Measurements from ENCODE around the gene KLK13. TPM values are rescaled to one million over a fixed set of nuclear protein-coding genes. Genes with fewer than 3 reads are reported as not detected.

The KLK13 gene
- total RNA-seq, 1 donor from 2014 or later: not detected

DNA sequence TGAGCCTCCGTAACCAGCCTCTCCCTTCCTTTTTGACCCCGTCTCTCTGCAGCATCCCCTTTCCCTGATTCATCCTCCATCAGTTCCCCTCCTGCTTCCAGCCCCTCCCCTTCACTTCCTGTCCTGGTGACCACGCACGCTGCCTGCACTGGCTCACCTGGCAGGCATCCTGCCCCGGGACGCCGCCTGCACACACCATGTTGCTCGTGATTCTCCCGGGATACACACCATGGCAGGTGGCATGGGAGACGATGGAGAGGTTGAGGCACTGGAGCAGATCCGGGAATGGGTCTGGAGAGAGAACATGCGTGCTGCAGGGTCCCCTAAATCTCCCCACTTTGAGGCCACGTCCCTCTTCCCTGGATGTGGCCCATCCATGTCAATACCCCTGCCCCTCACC, 34.3 kb downstream of the KLK13 start:
- no peaks in the 10 kb centered on the region for H3K9me3 ChIP-seq (replicated peaks)
- no peak overlapping the region for H3K27ac ChIP-seq (replicated peaks)
- no peaks in the 10 kb centered on the region for H3K4me1 ChIP-seq
- H3K27me3 ChIP-seq (ENCODE audit: low read depth): peaks cover 95% of the 10 kb centered on the region
- H3K36me3 ChIP-seq: no peaks in the 10 kb centered on the region
- TF ChIP-seq, protein P1, sequence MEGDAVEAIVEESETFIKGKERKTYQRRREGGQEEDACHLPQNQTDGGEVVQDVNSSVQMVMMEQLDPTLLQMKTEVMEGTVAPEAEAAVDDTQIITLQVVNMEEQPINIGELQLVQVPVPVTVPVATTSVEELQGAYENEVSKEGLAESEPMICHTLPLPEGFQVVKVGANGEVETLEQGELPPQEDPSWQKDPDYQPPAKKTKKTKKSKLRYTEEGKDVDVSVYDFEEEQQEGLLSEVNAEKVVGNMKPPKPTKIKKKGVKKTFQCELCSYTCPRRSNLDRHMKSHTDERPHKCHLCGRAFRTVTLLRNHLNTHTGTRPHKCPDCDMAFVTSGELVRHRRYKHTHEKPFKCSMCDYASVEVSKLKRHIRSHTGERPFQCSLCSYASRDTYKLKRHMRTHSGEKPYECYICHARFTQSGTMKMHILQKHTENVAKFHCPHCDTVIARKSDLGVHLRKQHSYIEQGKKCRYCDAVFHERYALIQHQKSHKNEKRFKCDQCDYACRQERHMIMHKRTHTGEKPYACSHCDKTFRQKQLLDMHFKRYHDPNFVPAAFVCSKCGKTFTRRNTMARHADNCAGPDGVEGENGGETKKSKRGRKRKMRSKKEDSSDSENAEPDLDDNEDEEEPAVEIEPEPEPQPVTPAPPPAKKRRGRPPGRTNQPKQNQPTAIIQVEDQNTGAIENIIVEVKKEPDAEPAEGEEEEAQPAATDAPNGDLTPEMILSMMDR (IDR thresholded peaks at IDR 0.05; ENCODE audit: borderline replicate concordance): no peak
- H3K4me3 ChIP-seq: no peak overlapping the region
- intact Hi-C loops (cut with micrococcal nuclease): no loop called here
- DNase-seq: no peak

DNA sequence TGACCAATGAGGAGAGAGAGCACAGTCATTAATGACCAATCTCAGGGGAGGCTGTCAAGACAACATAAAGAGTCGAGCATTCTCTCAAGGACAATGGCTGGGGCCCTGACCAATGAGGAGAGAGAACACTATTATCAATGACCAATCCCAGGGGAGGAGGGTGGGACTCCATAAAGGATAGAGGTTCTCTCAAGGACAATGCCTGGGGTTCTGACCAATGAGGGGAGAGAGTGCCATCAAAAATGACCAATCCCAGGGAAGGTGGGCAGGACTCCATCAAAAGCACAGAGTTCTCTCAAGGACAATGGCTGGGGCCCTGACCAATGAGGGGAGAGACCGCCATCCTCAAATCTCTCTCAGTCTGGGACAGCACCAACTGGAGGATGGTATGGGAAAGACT, 35.2 kb downstream of the KLK13 start:
- DNase-seq: no peak
- no peaks in the 10 kb centered on the region for H3K4me1 ChIP-seq
- H3K27ac ChIP-seq (replicated peaks): no peak overlapping the region
- H3K9me3 ChIP-seq (replicated peaks): no peaks in the 10 kb centered on the region
- no peak overlapping the region for H3K4me3 ChIP-seq
- TF ChIP-seq, protein P1 (IDR thresholded peaks at IDR 0.05; ENCODE audit: borderline replicate concordance): no peak
- H3K27me3 ChIP-seq (ENCODE audit: low read depth): peaks cover 95% of the 10 kb centered on the region
- H3K36me3 ChIP-seq: no peaks in the 10 kb centered on the region
- intact Hi-C loops (cut with micrococcal nuclease): no loop called here

DNA sequence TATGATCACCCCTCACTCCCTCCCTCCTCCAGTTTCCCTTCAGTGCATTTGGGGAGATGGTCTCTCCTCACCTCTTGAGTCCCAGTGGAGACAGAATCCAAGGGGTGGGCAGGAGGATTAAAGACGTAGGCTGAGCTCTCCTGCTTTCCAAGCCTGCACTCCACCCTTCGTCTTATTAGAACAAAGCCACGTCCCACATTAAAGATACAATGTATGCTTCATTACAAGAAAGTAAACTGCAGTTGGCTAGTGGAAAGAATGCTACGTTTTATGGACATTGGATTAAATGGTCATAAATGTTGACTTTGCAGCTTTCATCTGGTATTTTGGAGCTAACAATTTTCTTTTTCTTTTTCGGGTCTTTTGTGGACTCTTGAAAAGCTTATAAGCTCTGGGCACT, 37.0 kb downstream of the KLK13 start:
- H3K4me3 ChIP-seq: no peak overlapping the region
- no peak overlapping the region for H3K27ac ChIP-seq (replicated peaks)
- no peaks in the 10 kb centered on the region for H3K9me3 ChIP-seq (replicated peaks)
- H3K27me3 ChIP-seq (ENCODE audit: low read depth): peaks cover 95% of the 10 kb centered on the region
- DNase-seq: no peak
- TF ChIP-seq, protein P1 (IDR thresholded peaks at IDR 0.05; ENCODE audit: borderline replicate concordance): no peak
- intact Hi-C loops (cut with micrococcal nuclease): no loop called here
- H3K36me3 ChIP-seq: no peaks in the 10 kb centered on the region
- no peaks in the 10 kb centered on the region for H3K4me1 ChIP-seq

DNA sequence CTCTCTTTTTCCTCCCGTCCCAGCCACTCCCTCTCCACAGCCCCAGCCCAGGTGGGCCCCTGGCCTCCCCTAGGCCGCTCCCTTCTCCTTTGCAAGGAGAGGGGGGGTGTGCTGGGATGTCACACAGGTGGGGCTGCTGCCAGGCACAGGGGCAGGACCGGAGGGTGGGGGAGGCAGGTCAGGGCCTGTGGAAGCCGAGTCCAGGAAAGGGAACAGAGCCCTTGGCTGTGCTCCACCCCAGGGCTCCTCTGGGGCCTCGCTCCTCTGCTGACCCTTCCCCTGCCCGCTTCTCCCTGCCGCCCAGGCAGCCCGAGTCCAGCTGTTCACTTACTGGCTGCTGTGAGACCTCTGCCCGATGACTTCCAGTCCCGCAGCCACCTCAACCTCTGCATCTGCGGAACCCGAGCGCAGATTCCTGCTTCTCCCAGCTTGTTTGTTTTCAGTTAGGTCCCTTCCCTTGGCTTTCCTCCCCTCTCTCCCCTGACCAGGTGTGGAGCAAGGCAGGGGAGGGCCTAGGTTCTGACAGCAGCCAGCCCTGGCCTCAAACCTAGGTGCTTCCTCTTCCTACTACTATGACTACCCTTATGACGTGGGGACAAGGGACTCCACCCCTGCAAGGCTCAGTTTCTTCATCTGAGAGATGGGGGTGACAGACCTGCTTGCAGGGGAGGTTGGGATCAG, 37.6 kb downstream of the KLK13 start:
- Histone ChIP-seq H3K27me3 (ENCODE audit: low read depth) (peaks cover 95% of the 10 kb centered on the region), H3K36me3 (no peaks in the 10 kb centered on the region)

DNA sequence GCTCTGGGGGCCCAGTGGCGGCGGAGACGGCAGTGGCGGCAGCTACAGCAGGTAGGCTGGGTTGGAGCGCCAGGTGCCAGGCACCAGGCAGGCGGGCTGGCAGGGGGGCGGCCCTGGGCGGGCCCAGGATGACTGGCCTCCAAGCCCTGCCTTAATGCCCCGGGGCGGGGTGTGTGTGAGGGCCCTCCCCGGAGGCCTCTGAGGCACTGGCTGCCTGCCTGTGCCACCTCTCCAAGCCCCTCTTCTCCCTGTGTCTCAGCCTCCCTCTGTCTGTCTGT, 38.4 kb downstream of the KLK13 start, which contains the start of gene KLK11:
Gene KLK11 (minus strand): TSS at position 63 of the 278 bp plus-strand sequence. CDS start 985 bp downstream, outside the sequence.
- Histone ChIP-seq H3K4me1 (no peaks in the 10 kb centered on the region), H3K36me3 (no peaks in the 10 kb centered on the region), H3K4me3 (no peak within 1 kb of the TSS), H3K27me3 (ENCODE audit: low read depth) (peaks cover 98% of the 10 kb centered on the region), H3K27ac (replicated peaks) (no peak within 1 kb of the TSS), H3K9me3 (replicated peaks) (no peaks in the 10 kb centered on the region)
- intact Hi-C loops (cut with micrococcal nuclease): no loop called here
- DNase-seq: no peak
- TF ChIP-seq, protein P1 (IDR thresholded peaks at IDR 0.05; ENCODE audit: borderline replicate concordance): no peak

More for the DNA sequence above, 37.6 kb downstream of the KLK13 start:
- no peak for DNase-seq
- no peak overlapping the region for H3K27ac ChIP-seq (replicated peaks)
- H3K4me1 ChIP-seq: no peaks in the 10 kb centered on the region
- TF ChIP-seq, protein P1 (IDR thresholded peaks at IDR 0.05; ENCODE audit: borderline replicate concordance): no peak
- H3K9me3 ChIP-seq (replicated peaks): no peaks in the 10 kb centered on the region
- no peak overlapping the region for H3K4me3 ChIP-seq
- intact Hi-C loops (cut with micrococcal nuclease): no loop called here
